GM04504 (cell line): Measurements from ENCODE around the gene TCP11L2.
A peak's percentile ranks its signal among the peaks of the same experiment; 100 is the strongest.

ENCODE experiments used
- DNase-seq: peaks from one replicate; pipeline ENCODE4 v3.0.0-alpha.2; 2012; ENCODE audit warnings: low read depth

Gene TCP11L2

GRCh38 chr12:106302401-106303201, at the start of gene TCP11L2:
Gene TCP11L2, plus strand, starts transcription at chr12:106302733. Its CDS starts 8,343 bp downstream, at chr12:106311076.
- peak; percentile 66 for DNase-seq

GRCh38 chr12:106254724-106255123, 47.8 kb upstream of the TCP11L2 start:
- no peak for DNase-seq

GRCh38 chr12:106255493-106255892, 47.0 kb upstream of the TCP11L2 start:
- no peak for DNase-seq

GRCh38 chr12:106255952-106256351, 46.6 kb upstream of the TCP11L2 start:
- DNase-seq: no peak

DNA sequence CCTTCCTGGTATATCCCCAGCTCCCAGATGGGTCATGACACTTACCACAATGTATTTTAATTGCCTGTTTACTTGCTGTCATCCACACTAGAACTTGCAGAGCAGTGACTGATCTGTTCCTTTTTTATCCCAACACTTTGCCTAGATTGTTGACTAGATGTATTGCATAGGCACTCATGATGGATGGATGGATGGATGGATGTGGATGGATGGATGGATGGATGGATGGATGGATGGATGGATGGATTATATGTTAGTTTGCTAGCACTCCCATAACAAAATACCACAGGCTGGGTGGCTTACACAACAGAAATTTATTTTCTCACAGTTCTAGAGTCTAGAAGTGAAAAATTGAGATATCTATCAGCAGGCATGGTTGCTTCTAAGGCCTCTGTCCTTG, 46.0 kb upstream of the TCP11L2 start:
- DNase-seq: no peak

DNA sequence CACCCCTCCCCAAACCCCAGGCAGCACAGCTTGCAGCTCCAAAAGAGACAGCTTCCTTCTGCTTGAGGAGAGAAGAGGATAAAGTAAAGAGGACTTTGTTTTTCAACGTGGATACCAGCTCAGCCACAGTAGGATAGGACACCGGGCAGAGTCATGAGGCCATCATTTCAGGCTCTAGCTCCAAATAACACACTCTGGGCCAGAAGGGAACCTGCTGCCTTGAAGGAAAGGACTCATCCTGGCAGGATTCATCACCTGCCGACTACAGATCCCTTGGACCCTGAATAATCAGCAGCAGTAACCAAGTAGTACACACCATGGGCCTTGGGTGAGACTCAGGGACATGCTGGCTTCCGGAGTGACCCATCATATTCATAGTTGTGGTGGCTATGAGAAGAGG, 44.3 kb upstream of the TCP11L2 start:
- DNase-seq: no peak

DNA sequence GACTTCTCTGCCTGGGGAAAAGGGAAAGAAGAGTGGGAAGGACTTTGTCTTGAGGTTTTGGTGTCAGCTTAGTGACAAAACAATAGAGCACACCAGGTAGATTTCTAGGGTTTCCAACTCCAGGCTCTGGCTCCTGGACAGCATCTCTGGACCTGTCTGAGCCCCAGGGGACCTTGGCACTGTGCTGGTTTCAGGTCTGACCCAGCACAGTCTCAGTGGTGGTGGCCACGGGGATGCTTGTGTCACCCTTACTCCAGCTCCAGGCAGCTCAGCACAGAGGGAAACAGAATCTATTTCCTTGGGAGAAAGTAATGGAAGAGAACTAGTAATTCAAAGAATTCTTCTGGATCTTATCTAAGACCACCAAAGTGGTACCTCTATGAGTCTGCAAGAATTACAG, 43.6 kb upstream of the TCP11L2 start:
- no peak for DNase-seq

DNA sequence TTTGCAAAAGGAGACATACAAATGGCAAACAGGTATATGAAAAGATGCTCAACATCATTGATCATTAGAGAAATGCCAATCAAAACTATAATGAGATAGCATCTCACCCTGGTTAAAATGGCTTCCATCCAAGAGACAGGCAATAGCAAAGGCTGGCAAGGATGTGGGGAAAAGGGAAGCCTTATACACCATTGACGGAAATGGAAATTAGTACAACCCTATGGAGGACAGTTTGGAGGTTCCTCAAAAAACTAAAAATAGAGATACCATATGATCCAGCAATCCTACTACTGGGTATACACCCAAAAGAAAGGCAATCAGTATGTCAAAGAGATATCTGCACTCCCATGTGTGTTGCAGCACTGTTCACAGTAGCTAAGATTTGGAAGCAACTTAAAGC, 37.4 kb upstream of the TCP11L2 start:
- no peak for DNase-seq

GRCh38 chr12:106267535-106267934, 35.0 kb upstream of the TCP11L2 start:
- DNase-seq: no peak

DNA sequence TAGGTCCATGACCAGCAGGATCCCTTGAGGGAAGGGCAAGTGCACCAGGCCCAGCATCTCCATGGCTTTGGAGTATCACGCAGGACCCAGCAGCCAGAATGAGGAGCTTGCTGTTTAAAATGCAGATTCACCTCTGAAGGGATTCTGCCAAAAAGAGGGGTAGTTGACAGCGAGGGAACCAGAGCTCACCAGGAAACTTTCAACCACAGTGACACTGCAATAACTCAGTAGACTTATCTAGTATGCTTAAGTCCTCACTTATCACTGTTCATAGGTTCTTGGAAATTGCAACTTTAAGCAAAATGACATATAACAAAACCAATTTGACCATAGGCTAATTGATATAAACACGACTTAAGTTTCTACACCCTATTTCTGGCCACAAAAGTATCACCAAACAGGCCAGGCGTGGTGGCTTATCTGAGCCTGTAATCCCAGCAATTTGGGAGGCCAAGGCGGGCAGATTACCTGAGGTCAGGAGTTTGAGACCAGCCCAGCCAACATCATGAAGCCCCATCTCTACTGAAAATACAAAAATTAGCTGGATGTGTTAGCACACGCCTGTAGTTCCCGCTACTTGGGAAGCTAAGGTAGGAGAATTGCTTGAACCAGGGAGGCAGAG, 33.3 kb upstream of the TCP11L2 start:
- no peak for DNase-seq

DNA sequence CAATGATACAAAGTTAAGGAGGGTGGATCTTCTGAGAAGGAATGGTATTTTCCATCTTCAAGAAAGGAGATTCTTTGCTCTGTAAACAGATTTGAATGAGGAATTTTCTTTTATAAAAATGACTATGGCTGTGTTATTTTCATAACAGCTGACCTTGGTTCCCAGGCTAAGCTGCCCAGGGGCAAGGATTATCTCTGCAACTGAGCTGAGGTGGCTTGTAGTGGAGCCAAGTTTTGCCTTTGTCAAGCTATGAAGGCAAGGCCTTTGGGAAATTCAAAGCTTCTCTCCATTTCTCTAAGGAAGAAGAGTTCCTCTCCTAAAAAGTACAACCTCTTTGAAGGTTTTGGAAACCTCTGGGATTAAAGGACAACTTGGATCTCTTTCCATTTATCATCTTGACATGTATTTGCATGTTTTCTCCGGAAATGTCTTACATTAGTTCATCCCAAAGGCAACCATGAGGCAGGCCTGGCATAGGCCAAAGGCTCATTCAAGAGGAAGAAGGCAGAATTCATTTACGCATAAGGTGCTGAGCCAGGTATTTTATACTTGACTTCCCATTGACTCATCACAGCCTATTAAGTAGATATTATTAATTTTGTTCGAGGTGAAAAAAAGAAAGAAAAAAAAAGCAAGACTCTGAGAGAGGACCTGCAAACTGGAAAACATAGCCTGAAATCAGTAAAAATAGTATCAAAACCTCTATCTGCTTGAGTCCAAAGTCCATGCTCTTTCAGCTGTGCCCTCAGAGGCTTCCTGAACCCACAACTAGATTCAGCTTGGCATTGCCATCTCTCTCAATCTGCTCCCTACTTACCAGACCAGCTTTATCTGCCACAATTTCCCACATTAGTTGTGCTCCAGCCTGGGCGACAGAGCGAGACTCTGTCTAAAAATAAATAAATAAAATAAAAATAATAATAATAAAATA, 30.7 kb upstream of the TCP11L2 start:
- DNase-seq: no peak

DNA sequence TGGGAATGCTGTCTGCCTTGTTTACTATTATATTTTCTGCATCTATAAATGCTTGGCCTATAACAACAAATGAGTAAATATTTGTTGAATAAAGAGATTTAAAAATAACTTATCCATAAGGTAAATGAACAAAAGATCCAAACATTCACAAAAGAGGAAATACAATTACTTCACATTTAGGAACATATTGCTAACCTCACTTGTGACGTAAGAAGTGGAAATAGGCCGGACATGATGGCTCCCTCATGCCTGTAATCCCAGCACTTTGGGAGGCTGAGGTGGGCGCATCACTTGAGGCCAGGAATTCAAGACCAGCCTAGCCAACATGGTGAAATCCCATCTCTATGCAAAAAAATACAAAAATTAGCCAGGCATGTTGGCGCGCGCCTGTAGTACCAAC, 29.0 kb upstream of the TCP11L2 start:
- DNase-seq: no peak

GRCh38 chr12:106274012-106274411, 28.5 kb upstream of the TCP11L2 start:
- no peak for DNase-seq

DNA sequence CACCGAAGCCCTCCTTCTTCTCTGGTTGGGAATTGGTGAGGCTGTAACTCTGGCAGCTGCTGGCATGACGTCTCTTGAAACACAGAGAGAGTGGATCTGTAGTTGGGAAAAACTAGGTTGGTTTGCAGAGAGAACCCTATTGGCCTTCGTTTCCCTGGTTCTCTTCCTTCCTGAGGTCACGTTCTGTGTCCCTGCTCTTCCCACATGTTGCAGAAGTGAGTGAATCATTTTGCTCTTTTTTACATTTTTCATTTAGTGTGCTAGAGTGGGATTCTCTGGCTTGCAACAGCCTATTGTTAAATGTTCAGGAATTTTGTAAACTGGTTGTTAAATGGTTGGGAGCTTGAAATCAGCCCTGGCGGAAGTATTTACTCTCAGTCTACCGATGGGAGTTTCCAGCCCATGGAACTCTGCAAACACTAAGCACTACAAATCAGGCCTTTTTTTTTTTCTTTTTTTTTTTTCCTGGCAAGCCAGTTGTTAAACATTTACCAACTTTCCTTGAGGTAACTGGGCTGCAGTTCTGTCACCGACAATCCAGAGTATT, 27.9 kb upstream of the TCP11L2 start:
- peak; percentile 15 for DNase-seq

DNA sequence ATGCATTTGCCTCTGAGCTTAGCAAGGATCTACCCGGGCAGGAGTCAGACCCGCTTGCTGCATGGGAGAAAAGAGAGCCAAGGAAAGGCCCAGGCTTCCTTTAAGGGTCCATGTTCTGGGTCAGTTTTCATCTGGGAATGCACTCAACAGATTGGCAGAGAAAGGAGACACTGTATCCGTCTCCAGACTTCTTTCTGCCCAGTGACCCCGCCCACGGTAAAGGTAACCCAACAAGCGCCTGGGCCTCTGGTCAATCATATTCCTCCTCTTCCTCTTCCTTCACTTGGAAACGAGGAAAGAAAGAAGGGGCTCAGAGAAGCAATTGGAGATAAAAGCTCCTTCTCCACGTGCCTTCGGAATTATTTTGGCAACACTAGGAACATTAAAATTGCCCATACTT, 27.1 kb upstream of the TCP11L2 start:
- DNase-seq: no peak

- no peak for DNase-seq
Measured at GRCh38 chr12:106276032-106276740, 26.3 kb upstream of the TCP11L2 start.

DNA sequence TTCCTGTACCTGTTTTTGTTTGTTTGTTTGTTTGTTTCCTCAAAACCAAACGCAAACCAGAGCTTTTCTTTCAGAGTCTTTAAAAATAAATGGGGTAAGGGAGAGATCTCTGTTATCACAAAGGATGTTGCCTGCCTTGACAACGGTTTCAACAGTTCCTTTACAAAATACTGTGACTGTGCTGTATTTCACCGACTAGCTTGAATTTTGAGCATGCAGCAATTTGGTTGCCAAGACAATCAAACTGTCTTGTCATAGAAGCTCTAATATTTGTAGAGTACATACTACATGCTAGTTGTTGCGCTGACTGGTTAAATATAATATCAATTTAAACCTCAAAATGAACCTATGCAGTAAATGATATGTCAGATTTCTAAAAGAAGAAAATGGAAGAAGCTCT, 22.4 kb upstream of the TCP11L2 start:
- DNase-seq: no peak

DNA sequence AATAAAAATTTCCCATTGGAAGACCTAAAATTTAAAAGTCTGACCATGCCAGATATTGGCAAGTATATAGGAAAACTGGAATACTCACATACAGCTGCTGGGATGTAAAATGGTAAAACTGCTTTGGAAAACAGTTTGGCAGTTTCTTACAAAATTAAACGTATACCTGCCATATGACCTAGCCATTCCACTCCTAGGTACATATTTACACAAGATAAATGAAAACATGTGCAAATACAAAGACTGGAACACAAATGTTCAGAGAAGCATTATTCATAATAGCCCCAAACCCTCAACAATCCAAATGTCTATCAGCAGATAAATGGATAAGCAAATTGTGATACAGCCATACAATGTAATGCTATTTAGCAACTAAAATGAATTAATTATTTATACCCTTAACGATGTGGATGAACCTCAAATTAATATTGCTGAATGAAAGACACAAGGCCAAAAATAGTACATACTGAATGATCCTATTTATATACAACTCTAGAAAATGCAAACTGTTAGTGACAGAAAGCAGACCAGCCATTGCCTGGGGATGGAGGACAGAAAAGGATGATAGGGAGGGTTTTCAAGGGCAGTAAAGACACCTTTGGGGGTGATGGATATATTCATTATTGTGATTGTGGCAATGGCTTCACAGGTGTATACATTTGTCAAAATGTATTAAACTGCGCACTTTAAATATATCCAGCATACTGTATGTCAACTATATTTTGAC, 21.3 kb upstream of the TCP11L2 start:
- no peak for DNase-seq

DNA sequence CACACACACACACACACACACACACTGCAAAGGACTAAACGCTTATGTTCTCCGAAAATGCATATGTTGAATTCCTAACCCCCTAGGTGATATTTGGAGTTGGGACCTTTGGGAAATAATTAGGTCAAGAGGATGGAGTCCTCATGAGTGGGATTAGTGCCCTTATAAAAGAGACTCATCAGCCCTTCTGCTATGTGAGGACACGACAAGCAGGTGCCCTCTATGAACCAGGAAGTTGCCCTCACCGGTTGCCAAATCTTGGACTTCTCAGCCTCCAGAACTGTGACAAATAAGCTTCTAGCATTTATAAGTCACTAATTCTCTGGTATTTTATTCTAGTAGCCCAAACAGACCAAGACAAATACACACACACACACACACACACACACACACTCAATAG, 20.7 kb upstream of the TCP11L2 start:
- no peak for DNase-seq

DNA sequence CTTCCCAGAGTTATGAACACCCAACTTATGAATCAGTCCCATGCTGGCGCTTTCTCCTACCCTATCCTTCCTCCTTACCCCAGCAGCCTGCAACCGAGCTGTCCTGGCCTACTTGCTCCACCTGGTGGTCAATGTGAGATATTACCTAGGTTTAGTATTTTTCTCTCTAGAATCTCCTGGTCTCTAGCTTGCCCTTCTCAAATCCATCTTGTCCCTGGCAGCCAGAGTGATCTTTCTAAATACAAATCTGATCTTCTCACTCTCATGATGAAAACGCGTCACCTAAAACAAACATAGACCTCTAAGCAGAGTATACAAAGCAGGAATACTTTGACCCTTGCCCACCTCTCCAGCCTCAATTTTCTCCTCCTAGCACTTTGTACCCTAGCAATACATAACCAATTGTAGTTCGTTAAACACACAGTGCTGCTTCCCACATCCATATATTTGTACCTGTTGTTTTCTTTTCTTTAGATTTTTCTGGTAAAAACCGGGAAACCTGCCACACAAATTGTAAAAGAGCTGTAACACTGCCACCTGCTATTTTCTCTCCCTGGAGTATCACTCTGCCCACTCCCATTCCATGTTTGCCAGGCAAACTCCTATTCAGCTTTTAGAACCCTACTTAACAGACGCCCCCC, 20.0 kb upstream of the TCP11L2 start:
- DNase-seq: no peak
